Testis (tissue), 3 donors: ENCODE data around the gene CDK15. TPM values are rescaled to one million over a fixed set of nuclear protein-coding genes. Genes with fewer than 3 reads are reported as not detected.

Experiments used
- DNase-seq: peaks from one replicate; pipeline ENCODE4 v3.0.0-alpha.2; 2019
- H3K27ac ChIP-seq, 2 donors: fragments of 200-600 bp; sonication (generic); one replicate each; pipeline ENCODE4 v1.5.1; 2019
- H3K27me3 ChIP-seq: fragments of 200-600 bp; sonication (generic); one replicate; pipeline ENCODE4 v1.5.1; 2019
- H3K36me3 ChIP-seq: fragments of 200-600 bp; sonication (generic); one replicate; pipeline ENCODE4 v1.5.1; 2017; ENCODE audit warnings: low read depth; ENCODE audit errors: missing control alignments
- H3K4me1 ChIP-seq: fragments of 200-600 bp; sonication (generic); one replicate; pipeline ENCODE4 v1.5.1; 2019
- H3K4me3 ChIP-seq, 2 donors: fragments of 200-600 bp; sonication (generic); one replicate each; pipeline ENCODE4 v1.5.1; 2017 to 2019
- H3K9me3 ChIP-seq: fragments of 200-600 bp; sonication (generic); one replicate; pipeline ENCODE4 v1.5.1; 2017
- CTCF ChIP-seq, 3 experiments: fragments of 450-650 bp in 2 of 3; fragments of 200-600 bp in 1 of 3; sonication (generic) in 1 of 3; IDR thresholded peaks; one replicate each; pipeline ENCODE4 v1.5.1; 2016 to 2019; ENCODE audit warnings: antibody characterized with exemption in 3 of 3, mild to moderate bottlenecking in 2 of 3, moderate library complexity in 1 of 3
- POLR2A ChIP-seq: fragments of 450-650 bp; IDR thresholded peaks from one replicate; pipeline ENCODE4 v1.6.1; 2017; ENCODE audit warnings: antibody characterized with exemption, mild to moderate bottlenecking, moderate library complexity
- WGBS, 2 donors: methylation state at CpG; one replicate each; pipeline ENCODE4 v1.1.5; 2018; 5-methylcytosine and 5-hydroxymethylcytosine counted together
- intact Hi-C: fragments of 100-400 bp; cut with DNase I; formaldehyde crosslinking; loops from one replicate; pipeline ENCODE4 v1.15.1; 2023; ENCODE audit warnings: low total_unique reads
- polyA plus RNA-seq: library from polyadenylated mRNA; stranded (reverse); fragments of 350-450 nt; fragmentation: Illumina TruSeq; extraction: RNeasy Lipid Tissue Mini Kit (QIAGEN cat#74804); gene quantifications from one replicate; pipeline ENCODE4 v1.2.3, GENCODE V29; 2014; ENCODE audit warnings: low read depth, low replicate concordance; ENCODE audit not compliant: insufficient read depth
- small RNA-seq, 2 donors: library from RNA; depleted of rRNA; stranded (forward); fragments of <200 nt; gene quantifications; one replicate each; pipeline ENCODE3, GENCODE V24; 2016
- total RNA-seq, 2 donors: library from RNA; depleted of rRNA; stranded (reverse); fragments of >200 nt; gene quantifications; one replicate each; pipeline ENCODE4 v1.2.3, GENCODE V29; 2016

Gene CDK15
- total and polyA plus RNA-seq, 3 donors from 2014 or later: 1.8 to 6.3 (median 5.6) TPM

- no peaks in the 10 kb centered on the region for H3K9me3 ChIP-seq
- 86 to 90% methylated on average over 2 of the region's 2 CpGs for WGBS, 2 donors
- no peaks in the 10 kb centered on the region for H3K27me3 ChIP-seq
- no peak overlapping the region for H3K27ac ChIP-seq
- TF ChIP-seq POLR2A (no peak), CTCF (IDR thresholded peaks at IDR 0.05) (no peak)
- DNase-seq: no peak
- no peaks in the 10 kb centered on the region for H3K4me1 ChIP-seq
- no peak overlapping the region for H3K4me3 ChIP-seq
- intact Hi-C loops: no loop called here
- no peaks in the 10 kb centered on the region for H3K36me3 ChIP-seq
Measured at GRCh38 chr2:201938156-201938775, 131.9 kb downstream of the CDK15 start.

GRCh38 chr2:201938781-201939180, 132.4 kb downstream of the CDK15 start:
- Histone ChIP-seq H3K36me3 (no peaks in the 10 kb centered on the region), H3K9me3 (no peaks in the 10 kb centered on the region), H3K4me1 (no peaks in the 10 kb centered on the region), H3K4me3 (no peak overlapping the region), H3K27ac (no peak overlapping the region), H3K27me3 (no peaks in the 10 kb centered on the region)
- TF ChIP-seq CTCF (IDR thresholded peaks at IDR 0.05) (no peak), POLR2A (no peak)
- 84 to 95% methylated on average over 9 of the region's 9 CpGs for WGBS, 2 donors
- intact Hi-C loops: no loop called here
- no peak for DNase-seq

- 45 to 61% methylated on average over 8 to 9 of the region's 9 CpGs for WGBS, 2 donors
- intact Hi-C loops: no loop called here
Measured at GRCh38 chr2:201939453-201939941, 133.2 kb downstream of the CDK15 start.

GRCh38 chr2:201942531-201942930, 136.2 kb downstream of the CDK15 start:
- TF ChIP-seq CTCF (IDR thresholded peaks at IDR 0.05) (no peak), POLR2A (no peak)
- WGBS, 2 donors: 75 to 89% methylated on average over 5 of the region's 5 CpGs
- H3K4me1 ChIP-seq: no peaks in the 10 kb centered on the region
- no peaks in the 10 kb centered on the region for H3K36me3 ChIP-seq
- H3K27ac ChIP-seq: no peak overlapping the region
- no peak overlapping the region for H3K4me3 ChIP-seq
- DNase-seq: no peak
- H3K9me3 ChIP-seq: no peaks in the 10 kb centered on the region
- no peaks in the 10 kb centered on the region for H3K27me3 ChIP-seq
- intact Hi-C loops: no loop called here

More at GRCh38 chr2:201939453-201939941, 133.2 kb downstream of the CDK15 start:
- H3K4me3 ChIP-seq: no peak overlapping the region
- TF ChIP-seq CTCF (IDR thresholded peaks at IDR 0.05) (no peak), POLR2A (no peak)
- H3K36me3 ChIP-seq: no peaks in the 10 kb centered on the region
- no peaks in the 10 kb centered on the region for H3K27me3 ChIP-seq
- no peaks in the 10 kb centered on the region for H3K4me1 ChIP-seq
- no peaks in the 10 kb centered on the region for H3K9me3 ChIP-seq
- H3K27ac ChIP-seq: no peak overlapping the region
- DNase-seq: peak; percentile 30

Small RNA genes within 50 kb of the gene (small RNA-seq; reads per million reads assigned to genes)
- gene RF00019 (0 reads per million in 2 donors), gene RNU6-440P (0 reads per million in 2 donors), gene UBE2V1P11 (0 reads per million in 2 donors)

Other genes starting within 250 kb of the CDK15 start
- 10 to 100 TPM; 23.0 to 25.8 TPM for gene TMEM237, start 163.0 kb upstream of the CDK15 start, total RNA-seq
- gene TMEM237, start 163.0 kb upstream of the CDK15 start, polyA plus RNA-seq: 21.3 TPM
- not detected for gene MPP4, start 107.9 kb upstream of the CDK15 start, total RNA-seq
- gene MPP4, start 107.9 kb upstream of the CDK15 start, polyA plus RNA-seq: 0.28 TPM
- 10 to 100 TPM; 17.0 to 19.2 TPM for gene ALS2, start 25.6 kb upstream of the CDK15 start, total RNA-seq
- gene ALS2, start 25.6 kb upstream of the CDK15 start, polyA plus RNA-seq: 14.0 TPM
- gene FZD7, start 227.3 kb downstream of the CDK15 start, total RNA-seq: 1 to 10 TPM; 8.3 to 9.1 TPM
- gene FZD7, start 227.3 kb downstream of the CDK15 start, polyA plus RNA-seq: 7.1 TPM